C4-2B (cell line): ENCODE measurements around the gene CCDC110.

ENCODE experiments used
- H3K27ac ChIP-seq: fragments of 450-650 bp; 2 replicates; pipeline ENCODE4 v1.5.1; 2017
- ZFX ChIP-seq: fragments of 450-650 bp; IDR thresholded peaks from 2 replicates; pipeline ENCODE4 v1.6.1; 2017
- TF ChIP-seq, protein P1 (sequence below): fragments of 450-650 bp; conservative IDR thresholded peaks from 2 replicates; pipeline ENCODE4 v1.5.1; 2017; ENCODE audit warnings: mild to moderate bottlenecking

CCDC110 gene

DNA sequence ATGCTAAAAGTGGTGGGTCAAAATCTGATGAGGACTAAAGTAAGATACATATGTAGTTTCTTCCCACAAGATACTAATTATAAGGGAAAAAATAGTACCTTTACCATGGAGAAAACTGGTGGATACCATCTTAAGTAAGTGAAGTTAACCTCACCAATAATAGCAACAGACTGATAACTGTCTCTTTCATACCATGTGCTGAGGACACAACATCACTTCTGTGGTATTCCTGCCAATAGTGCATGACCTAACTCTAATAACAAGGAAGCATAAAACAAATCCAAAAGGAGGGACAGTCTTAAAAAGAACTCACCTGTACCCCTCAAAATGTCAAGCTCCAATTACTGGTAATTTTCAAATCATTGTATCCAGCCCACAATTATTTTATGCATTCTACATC, 54.6 kb downstream of the CCDC110 start:
- no peak overlapping the region for H3K27ac ChIP-seq
- TF ChIP-seq, protein P1, sequence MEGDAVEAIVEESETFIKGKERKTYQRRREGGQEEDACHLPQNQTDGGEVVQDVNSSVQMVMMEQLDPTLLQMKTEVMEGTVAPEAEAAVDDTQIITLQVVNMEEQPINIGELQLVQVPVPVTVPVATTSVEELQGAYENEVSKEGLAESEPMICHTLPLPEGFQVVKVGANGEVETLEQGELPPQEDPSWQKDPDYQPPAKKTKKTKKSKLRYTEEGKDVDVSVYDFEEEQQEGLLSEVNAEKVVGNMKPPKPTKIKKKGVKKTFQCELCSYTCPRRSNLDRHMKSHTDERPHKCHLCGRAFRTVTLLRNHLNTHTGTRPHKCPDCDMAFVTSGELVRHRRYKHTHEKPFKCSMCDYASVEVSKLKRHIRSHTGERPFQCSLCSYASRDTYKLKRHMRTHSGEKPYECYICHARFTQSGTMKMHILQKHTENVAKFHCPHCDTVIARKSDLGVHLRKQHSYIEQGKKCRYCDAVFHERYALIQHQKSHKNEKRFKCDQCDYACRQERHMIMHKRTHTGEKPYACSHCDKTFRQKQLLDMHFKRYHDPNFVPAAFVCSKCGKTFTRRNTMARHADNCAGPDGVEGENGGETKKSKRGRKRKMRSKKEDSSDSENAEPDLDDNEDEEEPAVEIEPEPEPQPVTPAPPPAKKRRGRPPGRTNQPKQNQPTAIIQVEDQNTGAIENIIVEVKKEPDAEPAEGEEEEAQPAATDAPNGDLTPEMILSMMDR, result no peak
- TF ChIP-seq ZFX, result no peak

DNA sequence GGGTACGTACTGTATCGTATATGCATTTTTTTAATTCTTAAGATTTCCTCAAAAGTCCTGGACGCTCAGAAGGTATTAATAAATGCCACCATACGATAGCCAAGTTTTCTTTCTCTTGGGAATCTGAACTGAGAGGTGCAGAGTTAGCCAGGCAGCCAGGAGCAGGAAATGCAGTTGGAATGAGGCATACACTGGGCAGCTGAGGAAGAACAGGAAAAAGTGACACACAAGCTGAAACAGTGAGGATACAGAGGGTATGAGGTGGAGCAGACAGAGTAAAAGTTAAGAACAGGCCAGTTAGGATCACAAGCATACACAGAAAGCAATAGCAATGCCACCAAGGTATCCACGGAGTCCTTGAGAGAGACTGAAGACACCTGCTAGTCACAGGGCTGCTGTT, 59.1 kb downstream of the CCDC110 start:
- TF ChIP-seq, protein P1, result no peak
- no peak for TF ChIP-seq ZFX

DNA sequence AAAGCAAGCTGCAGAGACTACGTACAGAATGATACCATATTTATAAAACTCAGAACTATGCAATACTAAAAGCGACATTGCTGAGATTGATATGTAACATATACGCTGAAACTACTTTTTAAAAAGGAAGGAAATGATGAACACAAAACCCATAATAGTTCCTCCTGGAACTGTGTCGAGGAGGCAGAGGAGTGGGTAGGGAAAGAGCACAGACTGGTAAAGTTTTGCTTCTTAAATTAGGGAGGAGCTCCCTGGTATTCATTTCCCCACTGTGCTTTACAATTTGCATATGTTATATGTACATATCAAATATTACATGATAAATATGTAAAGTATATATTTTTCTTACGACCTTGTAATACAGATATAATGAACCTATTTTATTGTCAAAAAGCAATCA, 59.7 kb downstream of the CCDC110 start:
- H3K27ac ChIP-seq, result no peak overlapping the region
- no peak for TF ChIP-seq ZFX
- TF ChIP-seq, protein P1, result no peak

More for the DNA sequence above, 59.1 kb downstream of the CCDC110 start:
- no peak overlapping the region for H3K27ac ChIP-seq

DNA sequence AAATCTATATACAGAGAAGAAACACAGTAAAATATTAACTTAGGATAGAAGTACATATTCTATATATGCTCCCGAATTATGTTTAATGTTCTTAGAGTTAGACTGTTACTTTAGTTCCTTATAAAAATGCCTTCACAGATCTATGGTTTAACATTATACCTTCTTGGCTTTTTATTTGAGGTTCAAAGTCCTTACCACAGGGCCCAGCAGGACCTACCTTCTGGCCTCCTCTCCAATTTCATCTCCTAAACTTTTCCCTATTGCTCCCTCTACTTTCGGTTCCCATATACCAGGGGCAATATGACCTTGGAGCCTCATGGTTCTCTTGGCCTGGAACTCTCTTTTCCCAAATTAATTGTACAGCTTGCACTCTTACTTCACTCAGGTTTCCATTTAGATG, 63.1 kb downstream of the CCDC110 start:
- TF ChIP-seq, protein P1, result no peak
- no peak for TF ChIP-seq ZFX

DNA sequence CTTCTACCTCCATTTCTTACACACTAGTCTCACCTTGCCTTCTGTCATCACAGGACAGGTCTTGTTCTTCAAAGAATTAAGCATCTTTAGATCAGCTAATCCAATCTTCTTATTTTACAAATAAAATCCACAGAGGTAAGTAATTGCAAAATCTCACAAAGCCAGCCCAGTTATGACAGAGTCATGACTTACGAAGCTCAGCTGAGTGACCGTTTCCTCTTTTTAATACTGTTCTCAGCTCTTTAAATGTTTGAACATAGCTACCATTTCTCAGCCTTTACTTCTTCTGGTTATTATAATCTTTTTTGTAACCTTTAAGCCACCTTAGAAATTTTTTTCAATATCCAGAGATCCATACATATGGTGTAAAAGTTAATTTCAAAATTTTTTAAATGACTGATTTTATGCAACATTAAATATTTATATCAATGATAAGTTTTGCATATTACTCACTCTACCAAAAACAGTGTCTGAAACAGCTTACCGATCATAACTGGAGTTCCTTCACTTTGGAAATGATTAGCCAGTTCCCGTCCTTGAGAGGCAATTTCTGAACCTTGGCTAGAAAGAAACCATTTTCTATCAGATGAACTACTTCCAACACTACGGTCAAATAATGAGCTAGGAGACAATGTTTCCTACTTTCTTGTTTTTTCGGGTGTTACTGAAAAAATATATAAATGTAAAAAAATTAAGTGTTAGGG, 66.1 kb downstream of the CCDC110 start:
- no peak for TF ChIP-seq ZFX
- TF ChIP-seq, protein P1, result no peak
- H3K27ac ChIP-seq, result no peak overlapping the region

More for the DNA sequence above, 63.1 kb downstream of the CCDC110 start:
- no peak overlapping the region for H3K27ac ChIP-seq

DNA sequence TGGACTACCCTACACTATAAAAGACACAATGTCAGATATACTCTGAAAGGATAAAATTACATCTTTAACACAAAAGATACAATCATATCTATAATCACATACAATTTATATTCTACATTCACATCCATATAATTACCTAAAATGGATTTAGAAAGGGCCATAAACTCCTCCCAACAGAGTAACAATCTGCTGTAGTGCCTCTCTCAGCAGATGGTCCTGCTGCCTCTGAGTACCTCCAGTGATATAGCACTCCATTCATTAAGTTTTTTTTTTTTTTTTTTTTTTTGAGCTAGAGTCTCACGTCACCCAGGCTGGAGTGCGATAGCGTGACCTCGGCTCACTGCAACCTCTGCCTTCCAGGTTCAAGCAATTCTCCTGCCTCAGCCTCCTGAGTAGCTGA, 67.5 kb downstream of the CCDC110 start:
- TF ChIP-seq, protein P1, result no peak
- TF ChIP-seq ZFX, result no peak
- H3K27ac ChIP-seq, result no peak overlapping the region

DNA sequence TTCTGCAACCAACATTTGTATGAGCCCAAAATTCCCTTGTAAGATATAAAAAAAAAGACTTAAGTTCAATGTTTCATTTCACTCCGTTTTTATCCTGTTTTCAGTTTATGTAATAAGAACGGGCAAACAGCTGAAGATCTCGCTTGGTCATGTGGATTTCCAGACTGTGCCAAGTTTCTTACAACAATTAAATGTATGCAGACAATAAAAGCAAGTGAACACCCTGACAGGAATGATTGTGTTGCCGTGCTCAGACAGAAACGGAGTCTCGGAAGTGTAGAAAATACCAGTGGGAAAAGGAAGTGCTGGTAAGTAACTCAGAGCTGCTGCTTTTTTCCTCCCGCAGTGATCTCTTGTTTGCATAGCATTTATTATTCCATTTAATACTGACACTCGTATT, 72.1 kb downstream of the CCDC110 start:
- H3K27ac ChIP-seq, result no peak overlapping the region
- no peak for TF ChIP-seq ZFX
- TF ChIP-seq, protein P1, result no peak
